Measurements from ENCODE around the gene BOLA2B. TPM values are rescaled to one million over a fixed set of nuclear protein-coding genes. Genes with fewer than 3 reads are reported as not detected.
A peak's percentile ranks its signal among the peaks of the same experiment; 100 is the strongest.

Gene BOLA2B
- total and polyA plus RNA-seq, 9 of the 15 experiments (the other 6 are each of a cell fraction or from before 2014, with no cell fraction given) = 43.9 to 613 (median 181) TPM

- 4% methylated on average over 3 of the region's 3 CpGs for WGBS (ENCODE audit: insufficient coverage, low coverage, missing lambda C conversion rate)
- no peak for ATAC-seq
- Histone ChIP-seq H3K27me3 (ENCODE audit: control insufficient read depth in 2 of 2, insufficient read depth in 2 of 2, low read length in 2 of 2) (no peaks in the 10 kb centered on the region), H3K27ac (ENCODE audit: extremely low read depth, low read depth, low read length) (no peak overlapping the region), H4K20me1 (replicated peaks; ENCODE audit: control insufficient read depth, insufficient read depth, low read length) (no peaks in the 10 kb centered on the region), H3K9me1 (ENCODE audit: control insufficient read depth, insufficient read depth, low read length) (no peaks in the 10 kb centered on the region), H2AFZ (ENCODE audit: low read depth, low read length) (no peak overlapping the region), H3K4me3 (no peak overlapping the region), H3K4me1 (replicated peaks in 1 of 2; ENCODE audit: control insufficient read depth in 2 of 2, insufficient read depth in 2 of 2, low read length in 2 of 2) (no peaks in the 10 kb centered on the region; a peak in 1 of 5 replicates), H3K79me2 (ENCODE audit: control insufficient read depth, insufficient read depth, low read length) (no peaks in the 10 kb centered on the region), H3K9ac (ENCODE audit: insufficient read depth in 1 of 2, low read depth in 2 of 2, low read length in 2 of 2) (no peak overlapping the region), H3K4me2 (ENCODE audit: insufficient read depth, low read length) (no peak overlapping the region), H3K9me3 (replicated peaks; ENCODE audit: control insufficient read depth, insufficient read depth, low read depth, low read length) (peaks cover 8% of the 10 kb centered on the region; the same call in 1 of the 2 replicates), H3K36me3 (ENCODE audit: control insufficient read depth, insufficient read depth, low read length) (no peaks in the 10 kb centered on the region)
- peak; percentile 37; the same call in 1 of the 2 replicates for TF ChIP-seq ZNF121 (CRISPR knock-in tag; conservative IDR thresholded peaks at IDR 0.05)
- TF ChIP-seq ZFP1 (CRISPR knock-in tag; IDR thresholded peaks at IDR 0.05) = no peak
- TF ChIP-seq MLX (CRISPR knock-in tag; conservative IDR thresholded peaks at IDR 0.05) = no peak
- FAIRE-seq = no peak
- BruUV-seq (replicated peaks) = no TSS peak
- ChIA-PET CTCF (ENCODE audit: low intra/inter-chr PET ratio) (no interaction called here), POLR2A (interaction anchor here (0.9 kb wide), 1 partner anchor 56 kb away, joined by 3 read pairs; the partner anchor contains the start of gene TBX6)
- in situ Hi-C loops (cut with MboI) (loop anchor here (25.0 kb wide), 1 partner anchor 686 kb away; the partner anchor contains the start of genes BOLA2, SLX1B and SULT1A4), intact Hi-C loops (cut with micrococcal nuclease) (no loop called here)
- DNase-seq (ENCODE audit: extremely low read depth in 1 of 4, low spot score in 3 of 4) = no peak
Measured at GRCh38 chr16:30147843-30148510, 45.5 kb downstream of the BOLA2B start.

DNA sequence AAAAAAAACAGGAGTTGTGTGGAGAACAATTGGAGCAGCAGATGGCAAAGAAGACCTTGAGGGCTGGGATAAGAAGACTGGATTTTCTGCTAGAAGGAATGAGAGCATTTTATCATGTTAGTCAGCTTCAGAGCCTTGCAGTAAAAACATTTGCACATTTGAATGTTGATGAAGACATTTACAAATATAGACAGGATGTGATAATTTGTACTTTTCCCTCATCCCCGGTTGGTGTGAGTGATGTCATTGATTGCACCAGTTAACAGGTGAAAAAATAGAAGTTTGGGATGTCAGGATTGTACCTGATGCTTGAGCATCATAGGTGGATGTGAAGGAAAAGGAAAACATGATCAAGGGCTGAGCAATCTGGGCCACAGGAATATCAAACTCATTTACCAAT, 47.8 kb downstream of the BOLA2B start:
- Histone ChIP-seq H3K4me1 (replicated peaks in 1 of 2; ENCODE audit: control insufficient read depth in 2 of 2, insufficient read depth in 2 of 2, low read length in 2 of 2) (no peaks in the 10 kb centered on the region; a peak in 1 of 5 replicates), H3K27ac (ENCODE audit: extremely low read depth, low read depth, low read length) (no peak overlapping the region), H3K36me3 (ENCODE audit: control insufficient read depth, insufficient read depth, low read length) (no peaks in the 10 kb centered on the region), H3K79me2 (ENCODE audit: control insufficient read depth, insufficient read depth, low read length) (no peaks in the 10 kb centered on the region), H3K9me1 (ENCODE audit: control insufficient read depth, insufficient read depth, low read length) (no peaks in the 10 kb centered on the region), H3K4me3 (no peak overlapping the region), H3K9me3 (replicated peaks; ENCODE audit: control insufficient read depth, insufficient read depth, low read depth, low read length) (peaks cover 8% of the 10 kb centered on the region; the same call in 1 of the 2 replicates), H3K9ac (ENCODE audit: insufficient read depth in 1 of 2, low read depth in 2 of 2, low read length in 2 of 2) (no peak overlapping the region), H3K4me2 (ENCODE audit: insufficient read depth, low read length) (no peak overlapping the region), H4K20me1 (replicated peaks; ENCODE audit: control insufficient read depth, insufficient read depth, low read length) (no peaks in the 10 kb centered on the region), H3K27me3 (ENCODE audit: control insufficient read depth in 2 of 2, insufficient read depth in 2 of 2, low read length in 2 of 2) (no peaks in the 10 kb centered on the region), H2AFZ (ENCODE audit: low read depth, low read length) (no peak overlapping the region)
- in situ Hi-C loops (cut with MboI) (loop anchor here (25.0 kb wide), 1 partner anchor 683 kb away; the partner anchor contains the start of genes BOLA2, SLX1B and SULT1A4), intact Hi-C loops (cut with micrococcal nuclease) (no loop called here)
- ChIA-PET CTCF (ENCODE audit: low intra/inter-chr PET ratio) (no interaction called here), POLR2A (interaction anchor here (1.1 kb wide), 1 partner anchor 8 kb away, joined by 5 read pairs; no protein-coding TSS in a partner anchor)
- ATAC-seq (no peak), FAIRE-seq (no peak), DNase-seq (ENCODE audit: extremely low read depth in 1 of 4, low spot score in 3 of 4) (no peak)
- 0% methylated on average over 1 of the region's 1 CpG for WGBS (ENCODE audit: insufficient coverage, low coverage, missing lambda C conversion rate)
- BruUV-seq (replicated peaks) = no TSS peak
- no peak for TF ChIP-seq NR3C1 (CRISPR knock-in tag; IDR thresholded peaks at IDR 0.05)
- TF ChIP-seq ZBTB5 (IDR thresholded peaks at IDR 0.05) = no peak
- TF ChIP-seq, protein P1, sequence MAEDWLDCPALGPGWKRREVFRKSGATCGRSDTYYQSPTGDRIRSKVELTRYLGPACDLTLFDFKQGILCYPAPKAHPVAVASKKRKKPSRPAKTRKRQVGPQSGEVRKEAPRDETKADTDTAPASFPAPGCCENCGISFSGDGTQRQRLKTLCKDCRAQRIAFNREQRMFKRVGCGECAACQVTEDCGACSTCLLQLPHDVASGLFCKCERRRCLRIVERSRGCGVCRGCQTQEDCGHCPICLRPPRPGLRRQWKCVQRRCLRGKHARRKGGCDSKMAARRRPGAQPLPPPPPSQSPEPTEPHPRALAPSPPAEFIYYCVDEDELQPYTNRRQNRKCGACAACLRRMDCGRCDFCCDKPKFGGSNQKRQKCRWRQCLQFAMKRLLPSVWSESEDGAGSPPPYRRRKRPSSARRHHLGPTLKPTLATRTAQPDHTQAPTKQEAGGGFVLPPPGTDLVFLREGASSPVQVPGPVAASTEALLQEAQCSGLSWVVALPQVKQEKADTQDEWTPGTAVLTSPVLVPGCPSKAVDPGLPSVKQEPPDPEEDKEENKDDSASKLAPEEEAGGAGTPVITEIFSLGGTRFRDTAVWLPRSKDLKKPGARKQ (CRISPR knock-in tag; IDR thresholded peaks at IDR 0.05) = no peak
- TF ChIP-seq ZNF644 (tag; IDR thresholded peaks at IDR 0.05; ENCODE audit: low read depth) = no peak
- TF ChIP-seq HDAC6 (IDR thresholded peaks at IDR 0.05; ENCODE audit: low read depth, low read length) = no peak
